Epithelial cell of proximal tubule (primary cell): ENCODE measurements around the gene ARL8A. TPM values are rescaled to one million over a fixed set of nuclear protein-coding genes. Genes with fewer than 3 reads are reported as not detected.

ENCODE experiments used
- DNase-seq: peaks from one replicate; pipeline ENCODE4 v3.0.0-alpha.2; 2011; ENCODE audit warnings: low read depth
- H3K4me3 ChIP-seq: 2 replicates; pipeline ENCODE4 v1.5.1; 2011; ENCODE audit warnings: low read depth, mild to moderate bottlenecking, low read length
- CTCF ChIP-seq: conservative IDR thresholded peaks from 2 replicates; pipeline ENCODE4 v1.5.1; 2012; ENCODE audit warnings: low read depth, mild to moderate bottlenecking, low read length
- total RNA-seq: library from RNA; depleted of rRNA; stranded (reverse); fragments of >200 nt; gene quantifications from 2 replicates; pipeline ENCODE4 v1.2.3, GENCODE V29; 2015

ARL8A gene
- total RNA-seq, 1 donor from 2014 or later: 47.0 TPM

- DNase-seq: no peak
- no peak for TF ChIP-seq CTCF
- H3K4me3 ChIP-seq: no peak overlapping the region
Observed at GRCh38 chr1:202133001-202133400, 11.5 kb downstream of the ARL8A start.

- DNase-seq: no peak
- no peak overlapping the region for H3K4me3 ChIP-seq
- no peak for TF ChIP-seq CTCF
Observed at GRCh38 chr1:202131956-202132821, 12.3 kb downstream of the ARL8A start.

GRCh38 chr1:202130816-202131522, 13.6 kb downstream of the ARL8A start:
- no peak for DNase-seq
- no peak for TF ChIP-seq CTCF
- no peak overlapping the region for H3K4me3 ChIP-seq

- no peak for TF ChIP-seq CTCF
- no peak for DNase-seq
- no peak overlapping the region for H3K4me3 ChIP-seq
Observed at GRCh38 chr1:202130297-202130721, 14.2 kb downstream of the ARL8A start.

- no peak overlapping the region for H3K4me3 ChIP-seq
- no peak for TF ChIP-seq CTCF
- no peak for DNase-seq
Observed at GRCh38 chr1:202129453-202130296, 14.9 kb downstream of the ARL8A start.

- no peak for TF ChIP-seq CTCF
Observed at GRCh38 chr1:202127836-202128622, 16.5 kb downstream of the ARL8A start.

More at GRCh38 chr1:202127836-202128622, 16.5 kb downstream of the ARL8A start:
- DNase-seq: no peak
- H3K4me3 ChIP-seq: no peak overlapping the region
